Ammon's horn (tissue), 1 donor: ENCODE measurements around the gene SPAG8.

Experiments
- DNase-seq: peaks from one replicate; pipeline ENCODE4 v3.0.0-alpha.2; 2016; ENCODE audit warnings: low spot score

The SPAG8 gene

GRCh38 chr9:35836595-35836994 lies 24.5 kb upstream of the SPAG8 start:
- no peak for DNase-seq

- no peak for DNase-seq
Observed at GRCh38 chr9:35835766-35836165, 23.7 kb upstream of the SPAG8 start.

- no peak for DNase-seq
Observed at GRCh38 chr9:35835216-35835632, 23.2 kb upstream of the SPAG8 start.

GRCh38 chr9:35834260-35835215 lies 22.5 kb upstream of the SPAG8 start:
- no peak for DNase-seq

- no peak for DNase-seq
Observed at GRCh38 chr9:35832814-35833213, 20.8 kb upstream of the SPAG8 start.

GRCh38 chr9:35831040-35831439 lies 19.0 kb upstream of the SPAG8 start:
- DNase-seq = no peak

GRCh38 chr9:35829764-35830096 lies 17.7 kb upstream of the SPAG8 start:
- no peak for DNase-seq

GRCh38 chr9:35829084-35829763 lies 17.2 kb upstream of the SPAG8 start, which contains the start of gene TMEM8B:
Gene TMEM8B, plus strand, starts transcription at chr9:35829228. Its CDS starts 220 bp downstream, at chr9:35829448.
- peak; percentile 98 for DNase-seq

- no peak for DNase-seq
Observed at GRCh38 chr9:35828716-35829083, 16.6 kb upstream of the SPAG8 start, which contains the start of gene FAM221B. Gene FAM221B, minus strand, starts transcription at chr9:35828732. Its CDS starts 2,571 bp downstream, at chr9:35826161.

GRCh38 chr9:35827486-35827885 lies 15.4 kb upstream of the SPAG8 start:
- no peak for DNase-seq

- DNase-seq = peak; percentile 73
Observed at GRCh38 chr9:35826071-35826701, 14.1 kb upstream of the SPAG8 start.

GRCh38 chr9:35822926-35823325 lies 10.9 kb upstream of the SPAG8 start:
- DNase-seq = no peak

- DNase-seq = no peak
Observed at GRCh38 chr9:35820076-35820475, 8.0 kb upstream of the SPAG8 start.

GRCh38 chr9:35818341-35818740 lies 6.3 kb upstream of the SPAG8 start:
- no peak for DNase-seq

- DNase-seq = no peak
Observed at GRCh38 chr9:35816708-35817107, 4.6 kb upstream of the SPAG8 start.

GRCh38 chr9:35814841-35815543 lies 2.9 kb upstream of the SPAG8 start, which contains the start of gene HINT2:
Gene HINT2, minus strand, starts transcription at chr9:35815042. Its CDS starts 63 bp downstream, at chr9:35814979.
- peak; percentile 98 for DNase-seq

- peak; percentile 73 for DNase-seq
Observed at GRCh38 chr9:35814106-35814840, 2.2 kb upstream of the SPAG8 start.

- DNase-seq = no peak
Observed at GRCh38 chr9:35813434-35814105, 1.5 kb upstream of the SPAG8 start.

GRCh38 chr9:35811381-35812024 lies 559 bp downstream of the SPAG8 start:
- peak; percentile 34 for DNase-seq

GRCh38 chr9:35810122-35810521 lies 1.9 kb downstream of the SPAG8 start:
- DNase-seq = no peak
